GM23338 (cell line): ENCODE results near the gene CAPNS1. TPM values are rescaled to one million over a fixed set of nuclear protein-coding genes. Genes with fewer than 3 reads are reported as not detected.
A peak's percentile ranks its signal among the peaks of the same experiment; 100 is the strongest.
"Not testable (repeated sequence)": the region's sequence is repeated elsewhere in the genome, so short reads cannot be mapped to it uniquely, and the experiment has no call there.

Source experiments
- ATAC-seq: fragments of 200-7000 bp; cut with Tn5 transposase; 3 replicates; pipeline ENCODE4 v1.9.1; 2020
- DNase-seq: peaks from one replicate; pipeline ENCODE4 v3.0.0-alpha.2; 2015; ENCODE audit warnings: low spot score
- H2AFZ ChIP-seq: fragments of 200-600 bp; sonication (generic); 2 replicates; pipeline ENCODE4 v1.8.0; 2016; ENCODE audit warnings: antibody characterized with exemption, mild to moderate bottlenecking, moderate library complexity
- H3F3A ChIP-seq: fragments of 200-600 bp; sonication (generic); replicated peaks from 2 replicates; pipeline ENCODE4 v1.8.0; 2017; ENCODE audit warnings: antibody characterized with exemption, mixed run types, low read depth
- H3K27ac ChIP-seq: fragments of 200-600 bp; sonication (generic); 2 replicates; pipeline ENCODE4 v1.6.1; 2016; ENCODE audit warnings: low read depth
- H3K27me3 ChIP-seq: fragments of 200-600 bp; sonication (generic); 2 replicates; pipeline ENCODE4 v1.8.0; 2016; ENCODE audit warnings: mild to moderate bottlenecking, mixed run types, moderate library complexity; ENCODE audit not compliant: insufficient read depth
- H3K36me3 ChIP-seq: fragments of 200-600 bp; sonication (generic); 2 replicates; pipeline ENCODE4 v1.8.0; 2016; ENCODE audit warnings: mild to moderate bottlenecking; ENCODE audit not compliant: insufficient read depth
- H3K4me1 ChIP-seq: fragments of 200-600 bp; sonication (generic); 2 replicates; pipeline ENCODE4 v1.8.0; 2016; ENCODE audit warnings: mild to moderate bottlenecking, moderate library complexity; ENCODE audit not compliant: insufficient read depth
- H3K4me2 ChIP-seq: fragments of 200-600 bp; sonication (generic); 2 replicates; pipeline ENCODE4 v1.7.1; 2017; ENCODE audit warnings: mixed run types
- H3K4me3 ChIP-seq: fragments of 200-600 bp; sonication (generic); 2 replicates; pipeline ENCODE4 v1.6.1; 2016; ENCODE audit warnings: mixed run types
- H3K79me2 ChIP-seq: fragments of 200-600 bp; sonication (generic); replicated peaks from 2 replicates; pipeline ENCODE4 v1.8.0; 2017; ENCODE audit warnings: mild to moderate bottlenecking; ENCODE audit not compliant: insufficient read depth
- H3K9me2 ChIP-seq: fragments of 200-600 bp; sonication (generic); 2 replicates; pipeline ENCODE4 v1.8.0; 2017; ENCODE audit not compliant: insufficient read depth
- H4K20me1 ChIP-seq: fragments of 200-600 bp; sonication (generic); replicated peaks from 2 replicates; pipeline ENCODE4 v1.8.0; 2017; ENCODE audit warnings: mild to moderate bottlenecking; ENCODE audit not compliant: insufficient read depth
- H3K27ac Mint-ChIP-seq: 2 replicates; pipeline ENCODE4 v1.8.0; 2020; ENCODE audit warnings: inconsistent platforms, mild to moderate bottlenecking, moderate library complexity, mixed read lengths
- H3K27me3 Mint-ChIP-seq: 3 replicates; pipeline ENCODE4 v1.8.0; 2022; ENCODE audit warnings: low read depth, mild to moderate bottlenecking, moderate library complexity, mixed read lengths, inconsistent platforms; ENCODE audit not compliant: insufficient read depth, poor library complexity
- H3K36me3 Mint-ChIP-seq: 3 replicates; pipeline ENCODE4 v1.8.0; 2021; ENCODE audit warnings: low read depth, mild to moderate bottlenecking, inconsistent platforms, moderate library complexity, mixed read lengths
- H3K4me1 Mint-ChIP-seq: 3 replicates; pipeline ENCODE4 v1.8.0; 2020; ENCODE audit warnings: mild to moderate bottlenecking, inconsistent platforms, mixed read lengths
- H3K4me3 Mint-ChIP-seq: 3 replicates; pipeline ENCODE4 v1.8.0; 2021; ENCODE audit warnings: moderate library complexity, mild to moderate bottlenecking, inconsistent platforms, mixed read lengths
- H3K9me3 Mint-ChIP-seq: 3 replicates; pipeline ENCODE4 v1.8.0; 2020; ENCODE audit warnings: moderate library complexity, mild to moderate bottlenecking, inconsistent platforms, mixed read lengths
- CREB1 ChIP-seq: fragments of 250-450 bp; sonication (Bioruptor Pico); IDR thresholded peaks from 2 replicates; pipeline ENCODE4 v1.5.0; 2020; ENCODE audit warnings: low read depth, mild to moderate bottlenecking, moderate library complexity
- ETS1 ChIP-seq: IDR thresholded peaks from 2 replicates; pipeline ENCODE4 v1.6.1; 2016; ENCODE audit warnings: antibody characterized with exemption
- POLR2AphosphoS5 ChIP-seq: IDR thresholded peaks from 2 replicates; pipeline ENCODE4 v1.6.1; 2016; ENCODE audit warnings: antibody characterized with exemption, low read depth
- STAT1 ChIP-seq: IDR thresholded peaks from one replicate; pipeline ENCODE4 v1.6.1; 2016; ENCODE audit warnings: antibody characterized with exemption; ENCODE audit not compliant: unreplicated experiment
- ZNF114 ChIP-seq: fragments of 250-450 bp; sonication (Bioruptor Pico); IDR thresholded peaks from 2 replicates; pipeline ENCODE4 v1.5.0; 2020; ENCODE audit warnings: mild to moderate bottlenecking, moderate library complexity
- ZNF331 ChIP-seq: fragments of 250-450 bp; sonication (Bioruptor Pico); IDR thresholded peaks from 2 replicates; pipeline ENCODE4 v1.5.0; 2020; ENCODE audit warnings: low read depth, mild to moderate bottlenecking, moderate library complexity
- polyA plus RNA-seq: library from polyadenylated mRNA; unstranded; fragments of >200 nt; fragmentation: Nextera tagmentation; extraction: Ambion mirVana; gene quantifications from 2 replicates; pipeline ENCODE4 v1.2.1, GENCODE V29; 2016
- total RNA-seq: library from RNA; depleted of rRNA; stranded (reverse); fragments of >200 nt; shearing (Covaris generic); gene quantifications from 2 replicates; pipeline ENCODE4 v1.2.3, GENCODE V29; 2014
- TF ChIP-seq, protein P1 (sequence below): IDR thresholded peaks from one replicate; pipeline ENCODE4 v1.6.1; 2018; ENCODE audit warnings: antibody characterized with exemption; ENCODE audit not compliant: unreplicated experiment

The CAPNS1 gene
- total and polyA plus RNA-seq, 2 experiments from 2014 or later = 123 to 227 TPM

- H2AFZ ChIP-seq, H3K4me1 ChIP-seq, H3K4me3 ChIP-seq, DNase-seq, H3K4me2 ChIP-seq, H3K27me3 ChIP-seq, H3K36me3 ChIP-seq, H3K4me1 Mint-ChIP-seq, H3K9me2 ChIP-seq, H3K27ac ChIP-seq, H3K4me3 Mint-ChIP-seq, ATAC-seq, H3K36me3 Mint-ChIP-seq, H3K27ac Mint-ChIP-seq, H4K20me1 ChIP-seq, H3K27me3 Mint-ChIP-seq, H3K79me2 ChIP-seq: not testable (repeated sequence)
- peaks cover 10% of the 10 kb centered on the region; the same call in 1 of the 2 replicates for H3F3A ChIP-seq
- H3K9me3 Mint-ChIP-seq = peaks cover 12% of the 10 kb centered on the region; the same call in 2 of the 3 replicates
These were observed 34.0 kb downstream of the CAPNS1 start for GRCh38 chr19:36173846-36174245.

DNA sequence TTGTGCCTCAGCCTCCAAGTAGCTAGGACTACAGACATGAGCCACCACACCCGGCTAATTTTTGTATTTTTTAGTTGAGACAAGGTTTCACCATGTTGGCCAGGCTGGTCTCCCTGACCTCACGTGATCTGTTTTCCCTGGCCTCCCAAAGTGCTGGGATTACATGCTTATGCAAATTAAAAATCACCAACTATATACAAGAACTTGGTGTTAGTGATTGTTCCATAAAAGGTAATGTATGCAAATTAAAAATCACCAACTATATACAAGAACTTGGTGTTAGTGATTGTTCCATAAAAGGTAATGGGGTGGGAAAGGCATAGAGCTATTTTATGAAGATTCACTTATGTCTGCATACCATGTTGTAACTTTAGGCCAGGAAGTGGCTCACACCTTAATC is 39.2 kb downstream of the CAPNS1 start:
- H3K79me2 ChIP-seq, H3K27me3 ChIP-seq, H3K4me2 ChIP-seq, H3K4me1 Mint-ChIP-seq, H3K36me3 Mint-ChIP-seq, H3K9me2 ChIP-seq, H3K27me3 Mint-ChIP-seq, H3K4me1 ChIP-seq, H3K4me3 ChIP-seq, H4K20me1 ChIP-seq, ATAC-seq, DNase-seq, H3K4me3 Mint-ChIP-seq, H3K27ac Mint-ChIP-seq, H2AFZ ChIP-seq, H3F3A ChIP-seq, H3K27ac ChIP-seq, H3K36me3 ChIP-seq: not testable (repeated sequence)
- H3K9me3 Mint-ChIP-seq = peaks cover 12% of the 10 kb centered on the region; the same call in 2 of the 3 replicates

DNA sequence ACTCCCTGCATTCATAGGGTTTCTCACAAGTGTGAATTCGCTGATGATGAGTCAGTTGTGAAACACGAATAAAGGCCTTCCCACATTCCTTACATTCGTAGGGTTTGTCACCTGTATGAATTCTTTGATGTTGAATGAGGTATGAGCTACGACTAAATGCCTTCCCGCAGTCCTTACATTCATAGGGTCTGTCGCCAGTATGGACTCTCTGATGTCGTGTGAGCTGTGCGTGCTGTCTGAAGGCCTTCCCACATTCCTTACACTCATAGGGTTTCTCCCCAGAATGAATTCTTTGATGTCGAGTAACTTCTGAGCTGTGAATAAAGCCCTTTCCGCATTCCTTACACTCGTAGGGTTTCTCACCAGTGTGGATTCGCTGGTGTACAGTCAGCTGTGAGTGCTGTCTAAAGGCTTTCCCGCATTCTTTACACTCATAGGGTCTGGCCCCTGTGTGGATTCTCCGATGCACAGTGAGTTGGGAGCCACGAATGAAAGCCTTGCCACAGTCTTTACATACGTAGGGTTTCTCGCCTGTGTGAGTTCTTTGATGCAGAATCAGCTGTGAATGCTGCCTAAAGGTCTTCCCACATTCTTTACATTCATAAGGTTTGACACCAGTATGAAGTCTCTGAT is 42.9 kb downstream of the CAPNS1 start:
- no peaks in the 10 kb centered on the region for H3K36me3 ChIP-seq
- H4K20me1 ChIP-seq = no peaks in the 10 kb centered on the region
- H3K27ac ChIP-seq = peak overlapping the region; percentile 68; the same call in 1 of the 2 replicates
- peak overlapping the region; percentile 40; the same call in 1 of the 2 replicates for H3K27ac Mint-ChIP-seq
- H3K9me3 Mint-ChIP-seq = 0 out of 3 replicates have a peak, but pooled peaks cover under 1% of the 10 kb centered on the region
- peaks cover 8% of the 10 kb centered on the region; the same call in 2 of the 3 replicates for H3K4me1 Mint-ChIP-seq
- H3F3A ChIP-seq = no peaks in the 10 kb centered on the region
- H3K4me3 Mint-ChIP-seq = no peak overlapping the region
- H3K4me1 ChIP-seq = no peaks in the 10 kb centered on the region
- H3K27me3 ChIP-seq = no peaks in the 10 kb centered on the region
- no peaks in the 10 kb centered on the region for H3K36me3 Mint-ChIP-seq
- H3K9me2 ChIP-seq = no peaks in the 10 kb centered on the region
- DNase-seq = peak; percentile 84
- H2AFZ ChIP-seq = no peak overlapping the region
- peaks cover 2% of the 10 kb centered on the region for H3K27me3 Mint-ChIP-seq
- no peak overlapping the region for H3K4me2 ChIP-seq
- peak; percentile 79 for ATAC-seq
- H3K4me3 ChIP-seq = no peak overlapping the region
- H3K79me2 ChIP-seq = no peaks in the 10 kb centered on the region
- TF ChIP-seq ZNF331 = no peak
- TF ChIP-seq CREB1 (CRISPR knock-in tag) = 0 out of 2 replicates have a peak, but pooled peaks have one; percentile 16

- Histone ChIP-seq H3K4me2 (no peak overlapping the region), H3K4me1 (no peaks in the 10 kb centered on the region), H3F3A (no peaks in the 10 kb centered on the region), H3K36me3 (no peaks in the 10 kb centered on the region), H2AFZ (no peak overlapping the region), H4K20me1 (no peaks in the 10 kb centered on the region), H3K9me2 (no peaks in the 10 kb centered on the region), H3K27ac (peak overlapping the region; percentile 51), H3K79me2 (no peaks in the 10 kb centered on the region), H3K27me3 (no peaks in the 10 kb centered on the region), H3K4me3 (no peak overlapping the region)
- TF ChIP-seq ETS1 = no peak
- no peak for TF ChIP-seq POLR2AphosphoS5
- TF ChIP-seq ZNF331 = no peak
- TF ChIP-seq ZNF114 (CRISPR knock-in tag) = no peak
- TF ChIP-seq, protein P1, sequence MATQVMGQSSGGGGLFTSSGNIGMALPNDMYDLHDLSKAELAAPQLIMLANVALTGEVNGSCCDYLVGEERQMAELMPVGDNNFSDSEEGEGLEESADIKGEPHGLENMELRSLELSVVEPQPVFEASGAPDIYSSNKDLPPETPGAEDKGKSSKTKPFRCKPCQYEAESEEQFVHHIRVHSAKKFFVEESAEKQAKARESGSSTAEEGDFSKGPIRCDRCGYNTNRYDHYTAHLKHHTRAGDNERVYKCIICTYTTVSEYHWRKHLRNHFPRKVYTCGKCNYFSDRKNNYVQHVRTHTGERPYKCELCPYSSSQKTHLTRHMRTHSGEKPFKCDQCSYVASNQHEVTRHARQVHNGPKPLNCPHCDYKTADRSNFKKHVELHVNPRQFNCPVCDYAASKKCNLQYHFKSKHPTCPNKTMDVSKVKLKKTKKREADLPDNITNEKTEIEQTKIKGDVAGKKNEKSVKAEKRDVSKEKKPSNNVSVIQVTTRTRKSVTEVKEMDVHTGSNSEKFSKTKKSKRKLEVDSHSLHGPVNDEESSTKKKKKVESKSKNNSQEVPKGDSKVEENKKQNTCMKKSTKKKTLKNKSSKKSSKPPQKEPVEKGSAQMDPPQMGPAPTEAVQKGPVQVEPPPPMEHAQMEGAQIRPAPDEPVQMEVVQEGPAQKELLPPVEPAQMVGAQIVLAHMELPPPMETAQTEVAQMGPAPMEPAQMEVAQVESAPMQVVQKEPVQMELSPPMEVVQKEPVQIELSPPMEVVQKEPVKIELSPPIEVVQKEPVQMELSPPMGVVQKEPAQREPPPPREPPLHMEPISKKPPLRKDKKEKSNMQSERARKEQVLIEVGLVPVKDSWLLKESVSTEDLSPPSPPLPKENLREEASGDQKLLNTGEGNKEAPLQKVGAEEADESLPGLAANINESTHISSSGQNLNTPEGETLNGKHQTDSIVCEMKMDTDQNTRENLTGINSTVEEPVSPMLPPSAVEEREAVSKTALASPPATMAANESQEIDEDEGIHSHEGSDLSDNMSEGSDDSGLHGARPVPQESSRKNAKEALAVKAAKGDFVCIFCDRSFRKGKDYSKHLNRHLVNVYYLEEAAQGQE = no peak
- TF ChIP-seq CREB1 (CRISPR knock-in tag) = no peak
- TF ChIP-seq STAT1 = no peak
- ATAC-seq (no peak; the same call in 1 of the 3 replicates), DNase-seq (peak; percentile 58)
- Mint-ChIP-seq H3K4me1 (peaks cover 8% of the 10 kb centered on the region; the same call in 2 of the 3 replicates), H3K4me3 (no peak overlapping the region), H3K9me3 (no peaks in the 10 kb centered on the region), H3K36me3 (no peaks in the 10 kb centered on the region), H3K27ac (no peak overlapping the region), H3K27me3 (peaks cover 2% of the 10 kb centered on the region)
These were observed 43.4 kb downstream of the CAPNS1 start for GRCh38 chr19:36183245-36183628.
